ENCODE data around the gene CD151. TPM values are rescaled to one million over a fixed set of nuclear protein-coding genes. Genes with fewer than 3 reads are reported as not detected.

The CD151 gene
- polyA plus RNA-seq, 3 donors from 2014 or later, result 19.7 to 25.7 (median 23.7) TPM

GRCh38 chr11:870418-870817, 37.7 kb downstream of the CD151 start:
- Mint-ChIP-seq H3K27ac (no peak overlapping the region), H3K27me3 (ENCODE audit: low read depth in 3 of 3) (peaks cover 0 to 2% (median 0%) of the 10 kb centered on the region in 3 donors), H3K4me3 (no peak overlapping the region), H3K4me1 (no peaks in the 10 kb centered on the region), H3K36me3 (peaks cover 0 to 4% (median 0%) of the 10 kb centered on the region in 3 donors), H3K9me3 (no peaks in the 10 kb centered on the region)
- DNase-seq, result no peak

DNA sequence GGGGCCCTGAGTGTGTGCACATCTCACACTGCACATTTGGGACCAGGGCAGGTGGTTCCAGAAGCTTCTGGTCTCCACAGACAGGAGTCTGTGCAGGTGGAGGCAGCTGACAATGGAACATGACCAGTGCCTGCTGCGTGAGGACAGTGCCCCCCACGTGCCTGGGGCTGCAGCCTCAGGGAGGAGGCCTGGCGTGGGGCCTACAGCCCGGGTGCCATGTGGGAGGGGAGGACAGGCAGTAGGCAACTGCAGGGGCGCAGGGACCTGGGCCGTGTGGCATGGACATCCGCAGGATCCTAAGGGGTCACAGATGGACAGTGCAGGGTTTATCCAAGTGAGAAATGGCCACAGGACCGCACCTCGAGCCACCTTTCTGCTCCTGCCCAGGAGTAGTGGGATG, 38.7 kb downstream of the CD151 start:
- Mint-ChIP-seq H3K4me1 (no peaks in the 10 kb centered on the region), H3K4me3 (no peak overlapping the region), H3K27ac (no peak overlapping the region), H3K27me3 (ENCODE audit: low read depth in 3 of 3) (peaks cover 0 to 2% (median 0%) of the 10 kb centered on the region in 3 donors), H3K9me3 (no peaks in the 10 kb centered on the region), H3K36me3 (peaks cover 0 to 7% (median 0%) of the 10 kb centered on the region in 3 donors)
- no peak for DNase-seq

DNA sequence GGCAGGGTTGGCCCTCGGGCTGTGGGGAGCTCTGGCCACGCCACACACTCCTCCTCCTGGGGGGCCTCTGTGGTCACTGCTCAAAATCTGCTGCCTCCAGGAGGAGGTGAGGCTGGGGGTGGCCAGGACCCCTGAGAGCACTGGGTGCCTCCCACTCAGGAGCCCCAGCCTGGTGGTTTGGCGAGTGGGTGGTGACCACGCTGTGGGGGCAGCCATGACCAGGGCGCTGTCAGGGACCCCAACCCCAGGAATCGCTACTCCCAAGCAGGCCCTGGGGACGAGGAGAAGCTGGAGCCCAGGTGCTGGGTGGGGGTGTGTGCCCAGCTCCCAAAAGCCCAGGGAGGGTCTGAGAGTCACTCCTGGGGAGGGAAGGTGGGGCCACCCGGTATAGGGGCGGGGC, 40.0 kb downstream of the CD151 start:
- H3K27ac Mint-ChIP-seq, result no peak overlapping the region
- no peak overlapping the region for H3K4me3 Mint-ChIP-seq
- peaks cover 0 to 2% (median 0%) of the 10 kb centered on the region in 3 donors for H3K27me3 Mint-ChIP-seq (ENCODE audit: low read depth in 3 of 3)
- no peaks in the 10 kb centered on the region for H3K9me3 Mint-ChIP-seq
- no peak for DNase-seq
- peaks cover 0 to 7% (median 0%) of the 10 kb centered on the region in 3 donors for H3K36me3 Mint-ChIP-seq
- no peaks in the 10 kb centered on the region for H3K4me1 Mint-ChIP-seq

DNA sequence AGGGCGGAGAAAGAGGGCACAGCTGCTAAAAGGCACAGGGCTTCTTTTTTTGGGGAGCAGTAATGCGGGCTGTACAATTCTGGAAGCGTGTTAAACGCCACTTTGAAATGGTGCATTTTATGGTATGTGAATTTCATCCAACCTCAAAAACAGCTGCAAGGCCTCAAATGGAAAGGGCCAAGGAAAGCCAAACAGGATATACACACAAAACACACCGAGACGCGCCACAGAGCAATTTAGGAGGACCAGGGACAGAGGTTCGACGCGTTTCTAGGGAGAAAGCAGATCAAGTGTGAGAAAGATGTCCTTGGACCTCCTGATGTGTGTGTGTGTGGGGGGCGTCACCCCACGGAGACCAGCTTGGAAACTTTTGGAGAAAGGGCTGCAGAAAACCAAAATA, 41.0 kb downstream of the CD151 start:
- Mint-ChIP-seq H3K9me3 (no peaks in the 10 kb centered on the region), H3K4me1 (no peaks in the 10 kb centered on the region), H3K36me3 (peaks cover 0 to 7% (median 0%) of the 10 kb centered on the region in 3 donors), H3K4me3 (no peak overlapping the region), H3K27ac (peak overlapping the region in 2 of 6 donors; percentile 6 to 37), H3K27me3 (ENCODE audit: low read depth in 3 of 3) (peaks cover 0 to 2% (median 0%) of the 10 kb centered on the region in 3 donors)
- no peak for DNase-seq

DNA sequence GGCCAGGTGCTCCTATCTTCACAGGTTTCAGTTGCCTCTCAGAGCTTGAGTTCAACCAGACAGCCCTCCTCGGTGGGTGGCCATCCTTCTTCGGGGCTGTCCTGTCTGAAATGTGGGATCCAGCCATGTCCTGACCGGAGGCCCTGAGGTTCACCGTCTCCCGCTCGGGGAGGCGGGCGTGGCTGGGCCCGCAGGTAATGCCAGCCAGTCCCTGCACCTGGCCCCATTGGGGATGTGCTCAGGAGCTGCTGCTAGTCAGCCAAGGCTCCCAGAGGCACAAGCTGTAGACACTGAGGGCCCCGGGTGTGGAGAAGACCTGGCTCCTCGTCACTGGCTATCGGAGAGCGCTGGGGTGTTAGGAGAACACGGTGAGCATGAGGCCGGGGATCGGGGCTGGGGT, 42.5 kb downstream of the CD151 start:
- H3K27ac Mint-ChIP-seq, result no peak overlapping the region
- peaks cover 0 to 11% (median 4%) of the 10 kb centered on the region in 3 donors for H3K36me3 Mint-ChIP-seq
- no peak for DNase-seq

GRCh38 chr11:875769-876301, 43.1 kb downstream of the CD151 start:
- H3K27me3 Mint-ChIP-seq (ENCODE audit: low read depth in 3 of 3), result peaks cover 0 to 2% (median 0%) of the 10 kb centered on the region in 3 donors
- H3K9me3 Mint-ChIP-seq, result no peaks in the 10 kb centered on the region
- DNase-seq, result no peak
- no peak overlapping the region for H3K27ac Mint-ChIP-seq
- no peak overlapping the region for H3K4me3 Mint-ChIP-seq
- H3K36me3 Mint-ChIP-seq, result peaks cover 2 to 14% (median 4%) of the 10 kb centered on the region in 3 donors
- no peaks in the 10 kb centered on the region for H3K4me1 Mint-ChIP-seq

More for the DNA sequence above, 42.5 kb downstream of the CD151 start:
- Mint-ChIP-seq H3K4me1 (no peaks in the 10 kb centered on the region), H3K27me3 (ENCODE audit: low read depth in 3 of 3) (peaks cover 0 to 2% (median 0%) of the 10 kb centered on the region in 3 donors), H3K9me3 (no peaks in the 10 kb centered on the region), H3K4me3 (no peak overlapping the region)

DNA sequence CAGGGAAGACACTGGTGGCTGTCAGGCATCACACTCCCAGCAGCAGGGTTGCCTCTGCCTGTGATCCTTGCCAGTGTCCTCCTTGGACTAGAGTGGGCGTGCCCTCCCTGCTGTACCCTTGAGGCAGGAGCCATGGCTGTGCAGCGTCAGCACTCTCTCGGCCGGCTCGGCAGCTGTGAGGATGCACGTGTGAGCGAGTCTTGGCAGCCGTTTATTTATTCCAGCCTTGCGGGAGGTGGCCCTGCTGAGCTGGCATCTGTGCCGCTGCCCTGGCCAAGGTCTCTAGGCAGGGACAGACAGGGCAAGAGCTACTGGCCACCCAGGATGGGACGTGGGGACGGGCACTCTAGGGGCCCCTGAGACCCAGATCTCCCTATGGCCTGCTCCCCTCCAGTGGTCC, 43.8 kb downstream of the CD151 start:
- DNase-seq, result no peak
- Mint-ChIP-seq H3K36me3 (peaks cover 4 to 15% (median 5%) of the 10 kb centered on the region in 3 donors), H3K4me3 (no peak overlapping the region), H3K9me3 (no peaks in the 10 kb centered on the region), H3K4me1 (no peaks in the 10 kb centered on the region), H3K27me3 (ENCODE audit: low read depth in 3 of 3) (peaks cover 0 to 2% (median 0%) of the 10 kb centered on the region in 3 donors), H3K27ac (no peak overlapping the region)

DNA sequence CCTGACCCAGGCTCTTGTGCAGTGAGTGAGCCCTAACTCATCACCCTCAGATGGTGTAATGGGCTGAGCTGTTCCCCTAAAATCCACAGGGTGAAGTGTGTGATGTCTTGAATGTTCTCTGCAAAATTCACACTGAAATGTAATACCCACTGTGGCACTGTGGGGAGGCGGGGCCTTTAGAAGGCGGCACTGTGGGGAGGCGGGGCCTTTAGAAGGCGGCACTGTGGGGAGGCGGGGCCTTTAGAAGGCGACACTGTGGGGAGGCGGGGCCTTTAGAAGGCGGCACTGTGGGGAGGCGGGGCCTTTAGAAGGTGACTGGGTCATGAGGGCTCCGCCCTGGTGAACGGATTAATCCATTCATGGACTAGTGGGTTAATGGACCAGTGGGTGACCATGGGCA, 44.8 kb downstream of the CD151 start:
- Mint-ChIP-seq H3K27me3 (ENCODE audit: low read depth in 3 of 3) (peaks cover 0 to 2% (median under 1%) of the 10 kb centered on the region in 3 donors), H3K9me3 (no peaks in the 10 kb centered on the region), H3K36me3 (peaks cover 9 to 19% (median 9%) of the 10 kb centered on the region in 3 donors), H3K4me3 (no peak overlapping the region), H3K27ac (no peak overlapping the region), H3K4me1 (no peaks in the 10 kb centered on the region)
- DNase-seq, result no peak

DNA sequence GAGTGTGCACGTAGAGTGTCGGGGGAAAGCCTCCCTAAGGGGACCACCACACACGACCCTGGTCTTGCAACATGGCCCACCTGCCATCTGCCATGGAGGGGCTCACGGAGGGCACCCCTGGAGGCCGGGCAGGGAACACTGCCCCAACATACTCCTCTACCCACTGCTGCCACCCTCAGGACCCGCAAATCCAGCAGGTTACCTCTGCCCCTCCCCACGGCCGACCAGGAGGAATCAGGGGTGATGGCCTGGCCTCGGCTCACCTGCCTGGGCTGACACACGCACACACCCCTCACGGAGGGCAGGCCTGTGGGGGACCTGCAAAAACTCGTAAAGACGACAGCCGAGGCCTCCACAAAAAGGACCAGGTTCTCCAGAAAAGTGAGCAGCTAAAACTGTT, 47.7 kb downstream of the CD151 start:
- H3K4me1 Mint-ChIP-seq, result no peaks in the 10 kb centered on the region
- H3K9me3 Mint-ChIP-seq, result no peaks in the 10 kb centered on the region
- H3K4me3 Mint-ChIP-seq, result no peak overlapping the region
- peaks cover 9 to 15% (median 9%) of the 10 kb centered on the region in 3 donors for H3K36me3 Mint-ChIP-seq
- peaks cover 0 to 2% (median 0%) of the 10 kb centered on the region in 3 donors for H3K27me3 Mint-ChIP-seq (ENCODE audit: low read depth in 3 of 3)
- H3K27ac Mint-ChIP-seq, result no peak overlapping the region
- no peak for DNase-seq

GRCh38 chr11:882596-882995, 49.8 kb downstream of the CD151 start:
- Mint-ChIP-seq H3K27me3 (ENCODE audit: low read depth in 3 of 3) (peaks cover 0 to 2% (median 0%) of the 10 kb centered on the region in 3 donors), H3K36me3 (peaks cover 9 to 16% (median 9%) of the 10 kb centered on the region in 3 donors), H3K27ac (peak overlapping the region in 1 of 6 donors; percentile 40), H3K4me3 (no peak overlapping the region), H3K4me1 (no peaks in the 10 kb centered on the region), H3K9me3 (no peaks in the 10 kb centered on the region)
- no peak for DNase-seq

GRCh38 chr11:883527-883926, 50.8 kb downstream of the CD151 start:
- H3K4me3 Mint-ChIP-seq, result no peak overlapping the region
- peaks cover 0 to 2% (median 0%) of the 10 kb centered on the region in 3 donors for H3K27me3 Mint-ChIP-seq (ENCODE audit: low read depth in 3 of 3)
- H3K9me3 Mint-ChIP-seq, result no peaks in the 10 kb centered on the region
- H3K36me3 Mint-ChIP-seq, result peaks cover 9 to 16% (median 9%) of the 10 kb centered on the region in 3 donors
- H3K27ac Mint-ChIP-seq, result no peak overlapping the region
- H3K4me1 Mint-ChIP-seq, result no peaks in the 10 kb centered on the region
- no peak for DNase-seq

DNA sequence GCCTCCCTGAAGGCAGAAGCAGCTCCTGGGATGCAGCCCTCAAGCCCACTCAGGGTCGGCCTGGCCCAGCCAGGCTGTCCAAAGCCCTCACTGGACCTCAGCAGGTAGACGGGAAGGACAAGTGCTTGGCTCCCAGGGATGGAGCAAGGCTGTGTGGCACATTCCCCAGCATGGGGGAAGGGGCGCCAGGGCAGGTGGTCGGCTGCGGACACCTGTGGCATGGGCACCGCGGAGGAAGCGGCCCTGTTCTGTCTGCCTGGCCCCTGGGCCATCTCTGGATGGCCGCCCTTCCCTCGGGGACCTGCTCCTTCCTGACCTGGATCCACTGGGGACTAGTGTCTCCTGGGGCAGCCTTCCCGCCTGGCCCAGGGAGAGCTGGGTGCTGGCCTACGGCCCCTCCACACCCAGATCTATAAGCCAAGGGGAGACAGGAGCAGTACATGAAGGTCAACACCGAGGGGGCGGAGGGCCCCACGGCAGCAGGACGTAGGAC, 51.9 kb downstream of the CD151 start:
- Mint-ChIP-seq H3K27me3 (ENCODE audit: low read depth in 3 of 3) (peaks cover 0 to 4% (median 0%) of the 10 kb centered on the region in 3 donors), H3K4me3 (no peak overlapping the region), H3K4me1 (no peaks in the 10 kb centered on the region), H3K9me3 (no peaks in the 10 kb centered on the region), H3K36me3 (peaks cover 6 to 12% (median 9%) of the 10 kb centered on the region in 3 donors), H3K27ac (no peak overlapping the region)
- no peak for DNase-seq

DNA sequence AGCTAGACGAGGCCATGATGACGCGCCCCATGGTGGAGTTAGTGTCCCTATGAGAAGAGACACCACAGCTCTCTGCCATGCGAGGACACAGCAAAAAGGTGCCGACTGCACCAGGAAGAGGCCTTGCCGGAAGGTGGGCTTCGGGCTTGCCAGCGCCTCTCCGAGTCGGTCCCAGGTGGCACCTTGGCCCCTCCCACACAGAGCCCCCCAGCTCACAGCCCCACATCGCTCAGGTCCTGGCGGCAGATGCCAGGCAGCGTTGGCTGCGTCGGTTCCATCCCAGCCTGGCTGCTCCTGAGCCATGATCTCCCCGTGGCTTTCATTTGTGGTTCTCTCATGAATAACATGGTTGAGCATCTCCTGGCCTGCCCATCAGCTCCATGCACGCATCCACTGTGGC, 53.8 kb downstream of the CD151 start:
- peaks cover 0 to 4% (median 0%) of the 10 kb centered on the region in 3 donors for H3K27me3 Mint-ChIP-seq (ENCODE audit: low read depth in 3 of 3)
- H3K4me1 Mint-ChIP-seq, result no peaks in the 10 kb centered on the region
- peaks cover 5 to 8% (median 6%) of the 10 kb centered on the region in 3 donors for H3K36me3 Mint-ChIP-seq
- H3K9me3 Mint-ChIP-seq, result no peaks in the 10 kb centered on the region
- H3K4me3 Mint-ChIP-seq, result no peak overlapping the region
- no peak overlapping the region for H3K27ac Mint-ChIP-seq
- no peak for DNase-seq

DNA sequence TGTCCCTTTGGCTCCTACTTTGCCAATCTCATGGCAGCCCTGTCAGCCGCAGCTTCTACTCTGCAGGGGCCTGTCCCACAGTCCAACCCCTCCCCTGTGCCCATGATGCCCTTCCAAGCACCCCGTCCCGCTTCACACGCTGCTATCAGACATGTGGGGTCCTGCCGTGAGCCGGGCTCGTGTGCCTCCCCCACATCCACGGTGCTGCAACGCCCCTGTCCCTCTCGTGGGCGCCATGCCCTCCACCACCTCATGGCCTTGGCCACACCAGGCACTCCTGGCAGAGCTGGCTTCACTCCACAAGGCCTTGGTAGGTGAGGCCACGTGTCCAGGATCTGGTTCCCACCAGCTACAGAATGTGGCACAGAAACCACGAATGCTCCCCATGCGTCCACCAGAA, 54.8 kb downstream of the CD151 start:
- peaks cover 0 to 3% (median 0%) of the 10 kb centered on the region in 3 donors for H3K27me3 Mint-ChIP-seq (ENCODE audit: low read depth in 3 of 3)
- H3K36me3 Mint-ChIP-seq, result peaks cover 0 to 4% (median under 1%) of the 10 kb centered on the region in 3 donors
- DNase-seq, result no peak
- H3K4me3 Mint-ChIP-seq, result no peak overlapping the region
- no peak overlapping the region for H3K27ac Mint-ChIP-seq
- no peaks in the 10 kb centered on the region for H3K4me1 Mint-ChIP-seq
- no peaks in the 10 kb centered on the region for H3K9me3 Mint-ChIP-seq
